ENCODE results near the gene FGR. TPM values are rescaled to one million over a fixed set of nuclear protein-coding genes. Genes with fewer than 3 reads are reported as not detected.
"Not testable (repeated sequence)": the region's sequence is repeated elsewhere in the genome, so short reads cannot be mapped to it uniquely, and the experiment has no call there.

The FGR gene
- total RNA-seq, 1 donor from 2014 or later = not detected

- Mint-ChIP-seq H3K4me1 (ENCODE audit: low read depth) (no peaks in the 10 kb centered on the region), H3K9me3 (ENCODE audit: low read depth) (no peaks in the 10 kb centered on the region), H3K36me3 (ENCODE audit: low read depth) (no peaks in the 10 kb centered on the region), H3K27me3 (ENCODE audit: low read depth) (no peaks in the 10 kb centered on the region), H3K27ac (ENCODE audit: unreplicated experiment) (no peak overlapping the region), H3K4me3 (ENCODE audit: unreplicated experiment) (no peak overlapping the region)
- TF ChIP-seq, protein P1, sequence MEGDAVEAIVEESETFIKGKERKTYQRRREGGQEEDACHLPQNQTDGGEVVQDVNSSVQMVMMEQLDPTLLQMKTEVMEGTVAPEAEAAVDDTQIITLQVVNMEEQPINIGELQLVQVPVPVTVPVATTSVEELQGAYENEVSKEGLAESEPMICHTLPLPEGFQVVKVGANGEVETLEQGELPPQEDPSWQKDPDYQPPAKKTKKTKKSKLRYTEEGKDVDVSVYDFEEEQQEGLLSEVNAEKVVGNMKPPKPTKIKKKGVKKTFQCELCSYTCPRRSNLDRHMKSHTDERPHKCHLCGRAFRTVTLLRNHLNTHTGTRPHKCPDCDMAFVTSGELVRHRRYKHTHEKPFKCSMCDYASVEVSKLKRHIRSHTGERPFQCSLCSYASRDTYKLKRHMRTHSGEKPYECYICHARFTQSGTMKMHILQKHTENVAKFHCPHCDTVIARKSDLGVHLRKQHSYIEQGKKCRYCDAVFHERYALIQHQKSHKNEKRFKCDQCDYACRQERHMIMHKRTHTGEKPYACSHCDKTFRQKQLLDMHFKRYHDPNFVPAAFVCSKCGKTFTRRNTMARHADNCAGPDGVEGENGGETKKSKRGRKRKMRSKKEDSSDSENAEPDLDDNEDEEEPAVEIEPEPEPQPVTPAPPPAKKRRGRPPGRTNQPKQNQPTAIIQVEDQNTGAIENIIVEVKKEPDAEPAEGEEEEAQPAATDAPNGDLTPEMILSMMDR (IDR thresholded peaks at IDR 0.05) = no peak
- DNase-seq (ENCODE audit: low spot score) = no peak
Measured at GRCh38 chr1:27621051-27621920, 13.7 kb downstream of the FGR start.

GRCh38 chr1:27619782-27620438 is 15.1 kb downstream of the FGR start:
- H3K36me3 Mint-ChIP-seq (ENCODE audit: low read depth); H3K9me3 Mint-ChIP-seq (ENCODE audit: low read depth); H3K4me3 Mint-ChIP-seq (ENCODE audit: unreplicated experiment); DNase-seq (ENCODE audit: low spot score); H3K4me1 Mint-ChIP-seq (ENCODE audit: low read depth); H3K27ac Mint-ChIP-seq (ENCODE audit: unreplicated experiment); H3K27me3 Mint-ChIP-seq (ENCODE audit: low read depth): not testable (repeated sequence)

- TF ChIP-seq, protein P1 (IDR thresholded peaks at IDR 0.05) = no peak
- no peak for DNase-seq (ENCODE audit: low spot score)
- Mint-ChIP-seq H3K4me1 (ENCODE audit: low read depth) (no peaks in the 10 kb centered on the region), H3K9me3 (ENCODE audit: low read depth) (no peaks in the 10 kb centered on the region), H3K4me3 (ENCODE audit: unreplicated experiment) (no peak overlapping the region), H3K27ac (ENCODE audit: unreplicated experiment) (no peak overlapping the region), H3K27me3 (ENCODE audit: low read depth) (no peaks in the 10 kb centered on the region), H3K36me3 (ENCODE audit: low read depth) (no peaks in the 10 kb centered on the region)
Measured at GRCh38 chr1:27618341-27619082, 16.5 kb downstream of the FGR start.

- H3K27me3 Mint-ChIP-seq (ENCODE audit: low read depth) = no peaks in the 10 kb centered on the region
- DNase-seq (ENCODE audit: low spot score) = no peak
Measured at GRCh38 chr1:27617420-27617819, 17.6 kb downstream of the FGR start.

DNA sequence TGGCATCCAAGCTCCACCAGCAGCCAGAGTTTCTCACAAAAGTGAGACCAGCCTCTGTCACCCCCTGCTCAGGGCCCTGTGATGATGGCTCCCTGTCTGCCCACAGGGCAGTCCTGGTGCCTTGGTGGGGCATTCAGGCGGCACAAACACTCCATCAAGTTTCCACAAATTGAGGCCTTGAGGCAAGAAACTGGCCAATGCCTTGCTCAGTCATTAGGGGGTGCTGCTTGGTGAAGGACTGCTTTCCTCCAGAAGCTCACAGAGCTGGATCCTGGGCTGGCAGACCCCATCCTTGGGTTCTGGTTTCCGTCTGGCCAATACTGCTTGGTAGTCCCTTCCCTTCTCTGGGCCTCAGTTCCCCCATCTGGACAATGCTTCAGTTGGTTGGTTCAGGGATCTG is 18.5 kb downstream of the FGR start:
- no peak overlapping the region for H3K4me3 Mint-ChIP-seq (ENCODE audit: unreplicated experiment)
- H3K27ac Mint-ChIP-seq (ENCODE audit: unreplicated experiment) = no peak overlapping the region
- TF ChIP-seq, protein P1 (IDR thresholded peaks at IDR 0.05) = peak; percentile 40
- H3K27me3 Mint-ChIP-seq (ENCODE audit: low read depth) = peaks cover 3% of the 10 kb centered on the region
- H3K36me3 Mint-ChIP-seq (ENCODE audit: low read depth) = no peaks in the 10 kb centered on the region
- no peaks in the 10 kb centered on the region for H3K9me3 Mint-ChIP-seq (ENCODE audit: low read depth)
- no peak for DNase-seq (ENCODE audit: low spot score)
- no peaks in the 10 kb centered on the region for H3K4me1 Mint-ChIP-seq (ENCODE audit: low read depth)

More at GRCh38 chr1:27617420-27617819, 17.6 kb downstream of the FGR start:
- H3K4me1 Mint-ChIP-seq (ENCODE audit: low read depth) = no peaks in the 10 kb centered on the region
- no peak overlapping the region for H3K4me3 Mint-ChIP-seq (ENCODE audit: unreplicated experiment)
- H3K36me3 Mint-ChIP-seq (ENCODE audit: low read depth) = no peaks in the 10 kb centered on the region
- H3K27ac Mint-ChIP-seq (ENCODE audit: unreplicated experiment) = no peak overlapping the region
- H3K9me3 Mint-ChIP-seq (ENCODE audit: low read depth) = no peaks in the 10 kb centered on the region
- TF ChIP-seq, protein P1 (IDR thresholded peaks at IDR 0.05) = no peak

Measured in chondrocyte (in vitro differentiated cells).